ENCODE measurements around the gene TMED1. TPM values are rescaled to one million over a fixed set of nuclear protein-coding genes. Genes with fewer than 3 reads are reported as not detected.
"Not testable (repeated sequence)": the region's sequence is repeated elsewhere in the genome, so short reads cannot be mapped to it uniquely, and the experiment has no call there.

TMED1 gene
- polyA plus RNA-seq, 1 donor (not counting 4 experiments of a cell fraction or from before 2014, with no cell fraction given): 18.2 TPM

GRCh38 chr19:10870955-10871603, 35.1 kb upstream of the TMED1 start, which contains the start of gene CARM1:
TSS of gene CARM1 (plus strand) at chr19:10871553. CDS start at chr19:10871703, 150 bp downstream.
- dilution Hi-C loops (cut with MboI; ENCODE audit: extremely low pct_ligation_motif_present, low sequenced_read_pairs): no loop called here
- Histone ChIP-seq H4K20me1 (ENCODE audit: control insufficient read depth, extremely low read depth, insufficient read depth, low read length) (no peaks in the 10 kb centered on the region), H2AFZ (ENCODE audit: control insufficient read depth, low read length) (peak within 1 kb of the TSS; percentile 97), H3K79me2 (ENCODE audit: control insufficient read depth, insufficient read depth, low read length) (peaks cover 37% of the 10 kb centered on the region), H3K4me1 (ENCODE audit: control insufficient read depth, extremely low read depth, insufficient read depth, low read length) (peaks cover 12% of the 10 kb centered on the region), H3K36me3 (ENCODE audit: control insufficient read depth in 2 of 2, extremely low read depth in 1 of 2, insufficient read depth in 2 of 2, low read length in 2 of 2) (no peaks in the 10 kb centered on the region), H3K27me3 (ENCODE audit: control insufficient read depth, extremely low read depth, insufficient read depth, low read length) (no peaks in the 10 kb centered on the region), H3K4me3 (ENCODE audit: control insufficient read depth in 2 of 3, extremely low read depth in 1 of 3, insufficient read depth in 2 of 3, low read depth in 1 of 3, low read length in 3 of 3) (peak within 1 kb of the TSS; percentile 78 to 96 (median 87)), H3K9me1 (ENCODE audit: control insufficient read depth, extremely low read depth, insufficient read depth, low read length) (no peaks in the 10 kb centered on the region), H3K4me2 (ENCODE audit: control insufficient read depth, extremely low read depth, insufficient read depth, low read depth, low read length) (peak within 1 kb of the TSS; percentile 98), H3K27ac (ENCODE audit: control insufficient read depth, insufficient read depth, low read length) (peak within 1 kb of the TSS; percentile 69), H3K9me3 (ENCODE audit: control insufficient read depth, low read depth, low read length) (no peaks in the 10 kb centered on the region), H3K9ac (ENCODE audit: control insufficient read depth, extremely low read depth, insufficient read depth, low read length) (peak within 1 kb of the TSS; percentile 85)
- DNase-seq (ENCODE audit: low read depth, low spot score) (peak; percentile 89), FAIRE-seq (no peak)
- TF ChIP-seq CTCF (optimal IDR thresholded peaks at IDR 0.05 in 1 of 3, IDR thresholded peaks at IDR 0.05 in 1 of 3, conservative IDR thresholded peaks at IDR 0.05 in 1 of 3; ENCODE audit: extremely low read depth in 1 of 3, insufficient read depth in 2 of 3, low read length in 3 of 3): peak in 2 of 3 experiments; percentile 73 to 88
- no peak for TF ChIP-seq EZH2 (IDR thresholded peaks at IDR 0.05; ENCODE audit: low read length)

GRCh38 chr19:10870501-10870954, 34.5 kb upstream of the TMED1 start:
- Histone ChIP-seq H3K36me3 (ENCODE audit: control insufficient read depth in 2 of 2, extremely low read depth in 1 of 2, insufficient read depth in 2 of 2, low read length in 2 of 2) (no peaks in the 10 kb centered on the region), H3K9me1 (ENCODE audit: control insufficient read depth, extremely low read depth, insufficient read depth, low read length) (no peaks in the 10 kb centered on the region), H2AFZ (ENCODE audit: control insufficient read depth, low read length) (peak overlapping the region; percentile 97), H4K20me1 (ENCODE audit: control insufficient read depth, extremely low read depth, insufficient read depth, low read length) (no peaks in the 10 kb centered on the region), H3K27me3 (ENCODE audit: control insufficient read depth, extremely low read depth, insufficient read depth, low read length) (no peaks in the 10 kb centered on the region), H3K4me2 (ENCODE audit: control insufficient read depth, extremely low read depth, insufficient read depth, low read depth, low read length) (peak overlapping the region; percentile 98), H3K4me3 (ENCODE audit: control insufficient read depth in 2 of 3, extremely low read depth in 1 of 3, insufficient read depth in 2 of 3, low read depth in 1 of 3, low read length in 3 of 3) (peak overlapping the region; percentile 35 to 78 (median 57)), H3K9me3 (ENCODE audit: control insufficient read depth, low read depth, low read length) (no peaks in the 10 kb centered on the region), H3K9ac (ENCODE audit: control insufficient read depth, extremely low read depth, insufficient read depth, low read length) (peak overlapping the region; percentile 76), H3K79me2 (ENCODE audit: control insufficient read depth, insufficient read depth, low read length) (peaks cover 32% of the 10 kb centered on the region), H3K27ac (ENCODE audit: control insufficient read depth, insufficient read depth, low read length) (peak overlapping the region; percentile 69), H3K4me1 (ENCODE audit: control insufficient read depth, extremely low read depth, insufficient read depth, low read length) (peaks cover 12% of the 10 kb centered on the region)
- dilution Hi-C loops (cut with MboI; ENCODE audit: extremely low pct_ligation_motif_present, low sequenced_read_pairs): no loop called here
- FAIRE-seq: no peak
- DNase-seq (ENCODE audit: low read depth, low spot score): no peak
- TF ChIP-seq EZH2 (IDR thresholded peaks at IDR 0.05; ENCODE audit: low read length) (no peak), CTCF (optimal IDR thresholded peaks at IDR 0.05 in 1 of 3, IDR thresholded peaks at IDR 0.05 in 1 of 3, conservative IDR thresholded peaks at IDR 0.05 in 1 of 3; ENCODE audit: extremely low read depth in 1 of 3, insufficient read depth in 2 of 3, low read length in 3 of 3) (no peak)

GRCh38 chr19:10869872-10870311, 33.9 kb upstream of the TMED1 start:
- Histone ChIP-seq H3K4me1 (ENCODE audit: control insufficient read depth, extremely low read depth, insufficient read depth, low read length) (peaks cover 12% of the 10 kb centered on the region), H3K79me2 (ENCODE audit: control insufficient read depth, insufficient read depth, low read length) (peaks cover 26% of the 10 kb centered on the region)
- H3K27me3 ChIP-seq (ENCODE audit: control insufficient read depth, extremely low read depth, insufficient read depth, low read length); H3K36me3 ChIP-seq (ENCODE audit: control insufficient read depth in 2 of 2, extremely low read depth in 1 of 2, insufficient read depth in 2 of 2, low read length in 2 of 2); H3K9me1 ChIP-seq (ENCODE audit: control insufficient read depth, extremely low read depth, insufficient read depth, low read length); dilution Hi-C loops (cut with MboI; ENCODE audit: extremely low pct_ligation_motif_present, low sequenced_read_pairs); H3K27ac ChIP-seq (ENCODE audit: control insufficient read depth, insufficient read depth, low read length); H4K20me1 ChIP-seq (ENCODE audit: control insufficient read depth, extremely low read depth, insufficient read depth, low read length); DNase-seq (ENCODE audit: low read depth, low spot score); H3K9me3 ChIP-seq (ENCODE audit: control insufficient read depth, low read depth, low read length); H2AFZ ChIP-seq (ENCODE audit: control insufficient read depth, low read length); H3K4me3 ChIP-seq (ENCODE audit: control insufficient read depth in 2 of 3, extremely low read depth in 1 of 3, insufficient read depth in 2 of 3, low read depth in 1 of 3, low read length in 3 of 3); FAIRE-seq; H3K4me2 ChIP-seq (ENCODE audit: control insufficient read depth, extremely low read depth, insufficient read depth, low read depth, low read length); H3K9ac ChIP-seq (ENCODE audit: control insufficient read depth, extremely low read depth, insufficient read depth, low read length): not testable (repeated sequence)
